HCT116 (cell line): ENCODE measurements around the gene RAB40C. TPM values are rescaled to one million over a fixed set of nuclear protein-coding genes. Genes with fewer than 3 reads are reported as not detected.

Source experiments
- ATAC-seq: fragments of 200-7000 bp; cut with Tn5 transposase; 2 replicates; pipeline ENCODE4 v1.9.1; 2020; ENCODE audit warnings: mild to moderate bottlenecking, moderate library complexity
- BruUV-seq: library from RNA; stranded (reverse); fragments of 400-500 nt; replicated peaks from 2 replicates; lab custom pipeline; 2021; lab: Mats Ljungman, UMichigan
- CTCF ChIA-PET: fragments of 300-600 bp; sonication (Branson Sonifier 250); formaldehyde crosslinking; loops from one replicate; lab custom pipeline; 2021; ENCODE audit warnings: antibody characterized with exemption; lab: Charles Lee
- POLR2A ChIA-PET: fragments of 300-600, 350-600 bp; sonication (Branson Sonifier 250); formaldehyde crosslinking; loops from one replicate; lab custom pipeline; 2021; ENCODE audit warnings: antibody characterized with exemption; lab: Charles Lee
- RAD21 ChIA-PET, 2 experiments: fragments of 300-600 bp; sonication (Branson Sonifier 250); formaldehyde crosslinking; loops; one replicate each; lab custom pipeline; 2023; ENCODE audit warnings: low total read pairs in 2 of 2; ENCODE audit not compliant: uncharacterized antibody in 2 of 2, unreplicated experiment in 2 of 2, low non-redundant PET in 1 of 2; lab: Charles Lee
- DNase-seq: peaks from one replicate; pipeline ENCODE4 v3.0.0-alpha.2; 2010; ENCODE audit warnings: low read depth, low spot score
- H2AFZ ChIP-seq: fragments of 200-600 bp; shearing (Covaris generic), sonication (generic); 2 replicates; pipeline ENCODE4 v1.6.1; 2017; ENCODE audit warnings: low read depth, mixed run types, mixed read lengths, antibody characterized with exemption, low read length; ENCODE audit not compliant: poor library complexity, severe bottlenecking
- H3K27ac ChIP-seq: 2 replicates; pipeline ENCODE4 v1.5.1; 2012; ENCODE audit warnings: low read depth, low read length
- H3K27me3 ChIP-seq: fragments of 200-600 bp; sonication (generic); 2 replicates; pipeline ENCODE4 v1.6.1; 2016; ENCODE audit warnings: mixed run types, low read length, mixed read lengths; ENCODE audit not compliant: insufficient read depth
- H3K36me3 ChIP-seq, 2 experiments: fragments of 200-500 bp in 1 of 2; fragments of 200-600 bp in 1 of 2; sonication (Bioruptor generic) in 1 of 2; sonication (generic) in 1 of 2; 2 replicates each; pipeline versions ENCODE4 v1.5.1 to v1.6.1; 2014 to 2016; ENCODE audit warnings: low read length in 2 of 2, inconsistent platforms in 1 of 2, mixed read lengths in 1 of 2, mixed run types in 1 of 2; ENCODE audit not compliant: insufficient read depth in 2 of 2, control insufficient read depth in 1 of 2
- H3K4me1 ChIP-seq, 2 experiments: fragments of 200-600 bp in 1 of 2; sonication (generic) in 1 of 2; 2 replicates each; pipeline versions ENCODE4 v1.5.1 to v1.6.1; 2012 to 2017; ENCODE audit warnings: low read length in 2 of 2, inconsistent platforms in 1 of 2, mild to moderate bottlenecking in 1 of 2, mixed read lengths in 1 of 2, mixed run types in 1 of 2, moderate library complexity in 1 of 2; ENCODE audit not compliant: insufficient read depth in 2 of 2, control insufficient read depth in 1 of 2
- H3K4me2 ChIP-seq: fragments of 200-600 bp; sonication (generic); 2 replicates; pipeline ENCODE4 v1.6.1; 2017; ENCODE audit warnings: mixed run types, low read length, mixed read lengths
- H3K4me3 ChIP-seq, 2 experiments: fragments of 200-600 bp in 1 of 2; sonication (generic) in 1 of 2; replicated peaks in 1 of 2; 2 replicates each; pipeline ENCODE4 v1.5.1; 2011 to 2016; ENCODE audit warnings: low read length in 2 of 2, control low read depth in 1 of 2, low read depth in 1 of 2, mild to moderate bottlenecking in 1 of 2, mixed read lengths in 1 of 2, mixed run types in 1 of 2
- H3K79me2 ChIP-seq: fragments of 200-600 bp; sonication (generic); 2 replicates; pipeline ENCODE4 v1.6.1; 2017; ENCODE audit warnings: mild to moderate bottlenecking, mixed run types, low read length, moderate library complexity, mixed read lengths; ENCODE audit not compliant: insufficient read depth
- H3K9ac ChIP-seq: fragments of 200-600 bp; sonication (generic); 2 replicates; pipeline ENCODE4 v1.6.1; 2016; ENCODE audit warnings: low read length, mixed read lengths
- H3K9me2 ChIP-seq: fragments of 200-600 bp; sonication (generic), shearing (Covaris generic); 2 replicates; pipeline ENCODE4 v1.6.1; 2017; ENCODE audit warnings: mixed run types, mild to moderate bottlenecking, moderate library complexity; ENCODE audit not compliant: insufficient read depth
- H3K9me3 ChIP-seq, 2 experiments: fragments of 200-500 bp in 1 of 2; fragments of 200-600 bp in 1 of 2; sonication (Bioruptor generic) in 1 of 2; sonication (generic) in 1 of 2; 2 replicates each; pipeline ENCODE4 v1.6.1; 2014 to 2017; ENCODE audit warnings: low read length in 2 of 2, mixed read lengths in 2 of 2, inconsistent platforms in 1 of 2, low read depth in 1 of 2, mild to moderate bottlenecking in 1 of 2, mixed run types in 1 of 2, moderate library complexity in 1 of 2; ENCODE audit not compliant: control insufficient read depth in 1 of 2, insufficient read depth in 1 of 2
- H4K20me1 ChIP-seq: fragments of 200-600 bp; sonication (generic), shearing (Covaris generic); 2 replicates; pipeline ENCODE4 v1.6.1; 2017; ENCODE audit warnings: mixed run types, mild to moderate bottlenecking, moderate library complexity; ENCODE audit not compliant: insufficient read depth
- ATF3 ChIP-seq: IDR thresholded peaks from 2 replicates; pipeline ENCODE4 v1.6.1; 2012
- CBX3 ChIP-seq: IDR thresholded peaks from 2 replicates; pipeline ENCODE4 v1.6.1; 2012; ENCODE audit warnings: low read depth
- CEBPB ChIP-seq: IDR thresholded peaks from 2 replicates; pipeline ENCODE4 v1.6.1; 2012; ENCODE audit warnings: low read depth
- EGR1 ChIP-seq: IDR thresholded peaks from 2 replicates; pipeline ENCODE4 v1.6.1; 2012; ENCODE audit warnings: low read depth
- EZH2 ChIP-seq: fragments of 200-600 bp; sonication (generic); IDR thresholded peaks from 2 replicates; pipeline ENCODE4 v1.6.1; 2017; ENCODE audit warnings: antibody characterized with exemption, mixed run types
- EZH2phosphoT487 ChIP-seq: fragments of 200-600 bp; IDR thresholded peaks from 2 replicates; pipeline ENCODE4 v1.6.1; 2018; ENCODE audit warnings: antibody characterized with exemption, borderline replicate concordance
- JUND ChIP-seq: IDR thresholded peaks from 2 replicates; pipeline ENCODE4 v1.6.1; 2012
- POLR2A ChIP-seq: IDR thresholded peaks from 2 replicates; pipeline ENCODE4 v1.7.0; 2011; ENCODE audit warnings: borderline replicate concordance; ENCODE audit not compliant: insufficient read depth, insufficient read length; ENCODE audit errors: extremely low read depth
- RAD21 ChIP-seq: IDR thresholded peaks from 2 replicates; pipeline ENCODE4 v1.6.1; 2012; ENCODE audit warnings: low read depth, mild to moderate bottlenecking
- SIN3A ChIP-seq: IDR thresholded peaks from 2 replicates; pipeline ENCODE4 v1.6.1; 2012; ENCODE audit warnings: low read depth
- TCF7L2 ChIP-seq: IDR thresholded peaks from 2 replicates; pipeline ENCODE4 v1.7.0; 2011; ENCODE audit warnings: borderline replicate concordance, inconsistent platforms; ENCODE audit not compliant: insufficient read depth, insufficient read length; ENCODE audit errors: extremely low read depth
- YY1 ChIP-seq: IDR thresholded peaks from 2 replicates; pipeline ENCODE4 v1.6.1; 2011; ENCODE audit warnings: low read length, low read depth, moderate library complexity, mild to moderate bottlenecking; ENCODE audit not compliant: insufficient replicate concordance; ENCODE audit errors: extremely low read depth
- ZBTB33 ChIP-seq: IDR thresholded peaks from 2 replicates; pipeline ENCODE4 v1.6.1; 2011; ENCODE audit warnings: mild to moderate bottlenecking, low read length, moderate library complexity; ENCODE audit not compliant: insufficient replicate concordance; ENCODE audit errors: extremely low read depth
- ZFX ChIP-seq: fragments of 450-650 bp; IDR thresholded peaks from 2 replicates; pipeline ENCODE4 v1.6.1; 2017
- intact Hi-C: fragments of 100-400 bp; cut with micrococcal nuclease; formaldehyde crosslinking; loops from 2 replicates; pipeline ENCODE4 v1.10.0; 2022
- total RNA-seq: library from RNA; stranded (reverse); gene quantifications from one replicate; pipeline ENCODE4 v1.2.1, GENCODE V29; 2021; ENCODE audit not compliant: unreplicated experiment

RAB40C gene
- total RNA-seq, 1 experiment from 2014 or later, result 14.1 TPM

GRCh38 chr16:668519-669171 is 78.8 kb downstream of the RAB40C start:
- POLR2A ChIA-PET, result no interaction called here
- Histone ChIP-seq H3K36me3 (peaks cover 0 to 4% of the 10 kb centered on the region in 2 experiments; a peak in 1 of 4 replicates), H3K4me3 (peak overlapping the region; percentile 66 to 72), H3K9me2 (no peaks in the 10 kb centered on the region), H3K27ac (peak overlapping the region; percentile 78), H3K79me2 (peaks cover 26% of the 10 kb centered on the region), H2AFZ (no peak overlapping the region), H3K27me3 (no peaks in the 10 kb centered on the region), H3K4me1 (peaks cover 0 to 10% of the 10 kb centered on the region in 2 experiments; a peak in 1 of 4 replicates)
- RAD21 ChIA-PET, result interaction anchor here in 1 of 2 experiments (0.6 kb wide), 1 partner anchor 84 kb away, joined by 5 read pairs; no protein-coding TSS in a partner anchor
- TF ChIP-seq ZBTB33 (no peak), ZFX (peak; percentile 33; the same call in 1 of the 2 replicates)
- TF ChIP-seq, all 23 proteins: peak for 1
- intact Hi-C loops, result no loop called here
- Histone ChIP-seq H3K4me2 (peak overlapping the region; percentile 74), H3K9me3 (no peaks in the 10 kb centered on the region), H4K20me1 (no peaks in the 10 kb centered on the region), H3K9ac (peak overlapping the region; percentile 80)
- peak; percentile 8; the same call in 1 of the 2 replicates for ATAC-seq
- no peak for DNase-seq
- TSS peak; percentile 31 for BruUV-seq
- CTCF ChIA-PET, result no interaction called here

- peaks cover 0 to 4% of the 10 kb centered on the region in 2 experiments; a peak in 1 of 4 replicates for H3K36me3 ChIP-seq
- no peak overlapping the region; the same call in 1 of the 2 replicates for H3K27ac ChIP-seq
- H3K9ac ChIP-seq, result no peak overlapping the region
- H3K4me1 ChIP-seq, result peaks cover 0 to 10% of the 10 kb centered on the region in 2 experiments; a peak in 1 of 4 replicates
- ChIA-PET POLR2A (no interaction called here), CTCF (no interaction called here), RAD21 (no interaction called here)
- intact Hi-C loops, result no loop called here
- ATAC-seq (no peak), DNase-seq (no peak)
- no peaks in the 10 kb centered on the region for H3K27me3 ChIP-seq
- peak overlapping the region; percentile 74 for H3K4me2 ChIP-seq
- no peaks in the 10 kb centered on the region for H3K9me2 ChIP-seq
- H4K20me1 ChIP-seq, result no peaks in the 10 kb centered on the region
- no peak overlapping the region for H2AFZ ChIP-seq
- no peaks in the 10 kb centered on the region for H3K9me3 ChIP-seq
- no TSS peak for BruUV-seq
- H3K79me2 ChIP-seq, result peaks cover 26% of the 10 kb centered on the region
- H3K4me3 ChIP-seq, result peak overlapping the region; percentile 66 to 72; a peak in 1 of 4 replicates
- TF ChIP-seq SIN3A (no peak), RAD21 (no peak), EZH2phosphoT487 (no peak), ATF3 (no peak), CEBPB (no peak), CBX3 (no peak), JUND (no peak), TCF7L2 (no peak), POLR2A (no peak), EZH2 (no peak), ZBTB33 (no peak), EGR1 (no peak), YY1 (no peak)
These were observed 79.8 kb downstream of the RAB40C start for GRCh38 chr16:669666-670065.
